A673 (cell line): ENCODE measurements around the gene DNPH1. TPM values are rescaled to one million over a fixed set of nuclear protein-coding genes. Genes with fewer than 3 reads are reported as not detected.

Source experiments
- BruUV-seq: library from RNA; stranded (reverse); fragments of 400-500 nt; replicated peaks from 2 replicates; lab custom pipeline; 2021; lab: Mats Ljungman, UMichigan
- CTCF ChIA-PET: fragments of 300-600 bp; sonication (Branson Sonifier 250); formaldehyde crosslinking; loops from one replicate; lab custom pipeline; 2022; ENCODE audit warnings: antibody characterized with exemption; lab: Charles Lee
- POLR2A ChIA-PET: fragments of 300-600 bp; sonication (Branson Sonifier 250); formaldehyde crosslinking; loops from one replicate; lab custom pipeline; 2022; ENCODE audit warnings: antibody characterized with exemption; ENCODE audit not compliant: low non-redundant PET; lab: Charles Lee
- DNase-seq: peaks from one replicate; pipeline ENCODE4 v3.0.0-alpha.2; 2015; ENCODE audit warnings: low spot score
- H3K27ac ChIP-seq: fragments of 200-600 bp; sonication (generic); 2 replicates; pipeline ENCODE4 v1.5.1; 2016; ENCODE audit warnings: mixed run types, low read depth, mild to moderate bottlenecking, mixed read lengths, antibody characterized with exemption, low read length; ENCODE audit not compliant: poor library complexity, severe bottlenecking
- H3K27me3 ChIP-seq: fragments of 200-600 bp; sonication (generic); replicated peaks from 2 replicates; pipeline ENCODE4 v1.6.1; 2017; ENCODE audit warnings: mixed run types, low read depth, mild to moderate bottlenecking, mixed read lengths, antibody characterized with exemption, low read length; ENCODE audit not compliant: insufficient read depth, poor library complexity
- H3K36me3 ChIP-seq: fragments of 200-600 bp; sonication (generic); 2 replicates; pipeline ENCODE4 v1.6.1; 2016; ENCODE audit warnings: mixed run types, mild to moderate bottlenecking, mixed read lengths, antibody characterized with exemption, low read length; ENCODE audit not compliant: insufficient read depth, poor library complexity, severe bottlenecking
- H3K4me1 ChIP-seq: fragments of 200-600 bp; sonication (generic); 2 replicates; pipeline ENCODE4 v1.6.1; 2017; ENCODE audit warnings: mixed run types, mild to moderate bottlenecking, mixed read lengths, antibody characterized with exemption, low read length; ENCODE audit not compliant: insufficient read depth, poor library complexity, severe bottlenecking
- H3K4me3 ChIP-seq: fragments of 200-600 bp; sonication (generic); 2 replicates; pipeline ENCODE4 v1.5.1; 2016; ENCODE audit warnings: low read depth, mixed run types, mild to moderate bottlenecking, mixed read lengths, low read length; ENCODE audit not compliant: poor library complexity, severe bottlenecking
- H3K9me3 ChIP-seq: fragments of 200-600 bp; sonication (generic); 2 replicates; pipeline ENCODE4 v1.6.1; 2016; ENCODE audit warnings: mixed run types, low read depth, mild to moderate bottlenecking, mixed read lengths, antibody characterized with exemption, low read length; ENCODE audit not compliant: poor library complexity, severe bottlenecking
- CTCF ChIP-seq: fragments of 300-800, 200-600 bp; sonication (generic); conservative IDR thresholded peaks from 2 replicates; pipeline ENCODE4 v1.5.1; 2017; ENCODE audit warnings: low read depth, mild to moderate bottlenecking, antibody characterized with exemption, low read length, moderate library complexity, mixed read lengths
- EZH2 ChIP-seq: fragments of 200-600 bp; sonication (generic); IDR thresholded peaks from 2 replicates; pipeline ENCODE4 v1.6.1; 2017; ENCODE audit warnings: borderline replicate concordance, low read depth, mild to moderate bottlenecking, mixed read lengths, antibody characterized with exemption, low read length; ENCODE audit not compliant: poor library complexity, severe bottlenecking
- intact Hi-C: fragments of 100-400 bp; cut with micrococcal nuclease; formaldehyde crosslinking; loops from one replicate; pipeline ENCODE4 v1.10.0; 2022; ENCODE audit not compliant: unreplicated experiment
- total RNA-seq: library from RNA; stranded (reverse); gene quantifications from 2 replicates; pipeline ENCODE4 v1.2.3, GENCODE V29; 2021

Gene DNPH1
- total RNA-seq, 1 experiment from 2014 or later = 55.1 TPM

GRCh38 chr6:43221046-43221972, 8.0 kb downstream of the DNPH1 start:
- H3K27me3 ChIP-seq = no peaks in the 10 kb centered on the region
- no TSS peak for BruUV-seq
- H3K9me3 ChIP-seq = no peaks in the 10 kb centered on the region
- intact Hi-C loops = no loop called here
- DNase-seq = no peak
- H3K36me3 ChIP-seq = peaks cover 18% of the 10 kb centered on the region
- ChIA-PET CTCF (no interaction called here), POLR2A (interaction anchor here (0.5 kb wide), 1 partner anchor 17 kb away, joined by 6 read pairs; no protein-coding TSS in a partner anchor)
- no peak overlapping the region for H3K27ac ChIP-seq
- H3K4me3 ChIP-seq = no peak overlapping the region
- no peaks in the 10 kb centered on the region for H3K4me1 ChIP-seq
- TF ChIP-seq EZH2 (no peak), CTCF (no peak)

GRCh38 chr6:43220439-43220951, 8.8 kb downstream of the DNPH1 start:
- Histone ChIP-seq H3K9me3 (no peaks in the 10 kb centered on the region), H3K36me3 (peaks cover 15% of the 10 kb centered on the region), H3K27ac (no peak overlapping the region), H3K4me3 (no peak overlapping the region), H3K4me1 (no peaks in the 10 kb centered on the region), H3K27me3 (no peaks in the 10 kb centered on the region)
- no peak for DNase-seq
- ChIA-PET POLR2A (interaction anchor here (0.5 kb wide), 1 partner anchor 18 kb away, joined by 6 read pairs; no protein-coding TSS in a partner anchor), CTCF (no interaction called here)
- intact Hi-C loops = no loop called here
- BruUV-seq = no TSS peak
- no peak for TF ChIP-seq CTCF
- TF ChIP-seq EZH2 = no peak

GRCh38 chr6:43219814-43220213, 9.5 kb downstream of the DNPH1 start:
- POLR2A ChIA-PET = no interaction called here
- Histone ChIP-seq H3K27ac (no peak overlapping the region), H3K4me3 (no peak overlapping the region), H3K27me3 (no peaks in the 10 kb centered on the region), H3K36me3 (peaks cover 13% of the 10 kb centered on the region), H3K9me3 (no peaks in the 10 kb centered on the region), H3K4me1 (no peaks in the 10 kb centered on the region)
- TF ChIP-seq EZH2 (no peak), CTCF (no peak)
- intact Hi-C loops = no loop called here
- no TSS peak for BruUV-seq
- DNase-seq = no peak
- CTCF ChIA-PET = no interaction called here
